Measurements from ENCODE around the gene CENPK. TPM values are rescaled to one million over a fixed set of nuclear protein-coding genes. Genes with fewer than 3 reads are reported as not detected.

CENPK gene
- total RNA-seq, 2 experiments from 2014 or later: 14.4 to 16.8 TPM

DNA sequence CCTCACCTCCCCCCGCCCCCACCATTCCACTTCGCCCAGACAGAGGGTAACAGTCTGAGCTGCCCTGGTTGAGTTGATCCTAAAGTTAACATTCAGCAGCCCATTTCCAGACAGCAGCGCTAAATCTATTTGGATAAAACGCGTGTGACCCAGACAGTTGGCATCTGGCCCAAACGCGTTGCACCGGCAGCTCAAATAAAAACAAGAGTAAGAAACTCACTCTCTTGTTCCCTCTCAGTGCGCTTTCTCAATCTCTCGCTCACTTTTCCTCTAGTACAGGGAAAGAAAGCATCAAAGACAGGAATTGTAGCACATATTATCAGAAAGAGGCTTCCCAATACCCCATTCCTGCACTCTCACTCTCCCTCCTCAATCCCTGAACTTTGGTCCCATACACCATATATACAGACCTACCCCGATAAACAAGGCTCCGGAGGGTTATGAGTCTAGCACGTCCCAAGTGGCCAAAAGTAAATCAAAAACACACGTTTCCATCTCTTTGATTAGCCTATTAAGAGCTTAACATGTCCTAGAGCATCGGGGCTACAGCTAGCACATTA lies 82.6 kb downstream of the CENPK start:
- peaks cover 14% of the 10 kb centered on the region for H3K4me1 Mint-ChIP-seq (ENCODE audit: low read depth)
- Histone ChIP-seq H3K27ac (ENCODE audit: low read depth in 1 of 2, low read length in 2 of 2) (no peak overlapping the region), H3K4me1 (ENCODE audit: insufficient read depth, low read length) (peaks cover 8% of the 10 kb centered on the region), H3K27me3 (ENCODE audit: control insufficient read depth in 1 of 2, insufficient read depth in 2 of 2, low read length in 2 of 2) (peaks cover 3 to 7% of the 10 kb centered on the region in 2 experiments), H3K9me3 (ENCODE audit: control insufficient read depth in 1 of 2, insufficient read depth in 1 of 2, low read length in 2 of 2) (no peaks in the 10 kb centered on the region), H3K36me3 (ENCODE audit: insufficient read depth, low read length) (no peaks in the 10 kb centered on the region), H3K4me3 (ENCODE audit: low read length) (peak overlapping the region; percentile 78)
- no peak overlapping the region for H3K27ac Mint-ChIP-seq
- intact Hi-C loops (cut with DNase I, micrococcal nuclease): loop anchor here (5.0 to 10.0 kb wide), 5 partner anchors 82 to 1253 kb away; partner anchors contain the start of genes CENPK (in 2 of the 2) and PPWD1 (in 2 of the 2)
- peaks cover 13% of the 10 kb centered on the region for H3K36me3 Mint-ChIP-seq (ENCODE audit: low read depth)
- ATAC-seq (ENCODE audit: poor library complexity) (peak; percentile 28), DNase-seq (peak in 13 of 14 experiments; percentile 10 to 60 (median 24))
- no peaks in the 10 kb centered on the region for H3K9me3 Mint-ChIP-seq
- H3K4me3 Mint-ChIP-seq: no peak overlapping the region
- ChIA-PET CTCF (interaction anchor here (1.3 kb wide), 1 partner anchor 519 kb away, joined by 4 read pairs; no protein-coding TSS in a partner anchor), POLR2A (interaction anchor here (0.9 to 4.5 kb wide), 3 partner anchors 9 to 143 kb away, joined by 4 to 39 read pairs (median 5); partner anchors contain the start of genes CENPK and PPWD1)
- TF ChIP-seq, protein P1, sequence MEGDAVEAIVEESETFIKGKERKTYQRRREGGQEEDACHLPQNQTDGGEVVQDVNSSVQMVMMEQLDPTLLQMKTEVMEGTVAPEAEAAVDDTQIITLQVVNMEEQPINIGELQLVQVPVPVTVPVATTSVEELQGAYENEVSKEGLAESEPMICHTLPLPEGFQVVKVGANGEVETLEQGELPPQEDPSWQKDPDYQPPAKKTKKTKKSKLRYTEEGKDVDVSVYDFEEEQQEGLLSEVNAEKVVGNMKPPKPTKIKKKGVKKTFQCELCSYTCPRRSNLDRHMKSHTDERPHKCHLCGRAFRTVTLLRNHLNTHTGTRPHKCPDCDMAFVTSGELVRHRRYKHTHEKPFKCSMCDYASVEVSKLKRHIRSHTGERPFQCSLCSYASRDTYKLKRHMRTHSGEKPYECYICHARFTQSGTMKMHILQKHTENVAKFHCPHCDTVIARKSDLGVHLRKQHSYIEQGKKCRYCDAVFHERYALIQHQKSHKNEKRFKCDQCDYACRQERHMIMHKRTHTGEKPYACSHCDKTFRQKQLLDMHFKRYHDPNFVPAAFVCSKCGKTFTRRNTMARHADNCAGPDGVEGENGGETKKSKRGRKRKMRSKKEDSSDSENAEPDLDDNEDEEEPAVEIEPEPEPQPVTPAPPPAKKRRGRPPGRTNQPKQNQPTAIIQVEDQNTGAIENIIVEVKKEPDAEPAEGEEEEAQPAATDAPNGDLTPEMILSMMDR (IDR thresholded peaks at IDR 0.05): no peak
- H3K27me3 Mint-ChIP-seq: no peaks in the 10 kb centered on the region

DNA sequence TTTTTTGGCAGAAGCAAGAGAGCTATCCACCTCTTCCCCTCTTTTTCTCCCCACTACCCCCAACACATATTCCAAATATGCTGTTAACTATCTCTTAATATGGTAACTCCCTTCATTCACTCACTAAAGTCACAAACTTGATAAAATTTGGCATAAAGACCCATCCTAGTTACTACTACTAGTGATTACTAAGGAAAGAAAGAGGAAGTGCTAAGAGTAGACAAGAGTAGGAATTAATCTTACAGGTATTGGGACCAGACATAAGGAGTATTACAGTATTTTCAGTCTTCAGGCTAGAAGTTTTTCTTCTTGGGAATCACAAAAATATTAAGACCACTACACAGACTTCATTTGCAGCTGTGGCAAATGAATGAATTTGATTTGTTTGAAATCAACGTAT lies 83.4 kb downstream of the CENPK start:
- DNase-seq (no peak), ATAC-seq (ENCODE audit: poor library complexity) (no peak)
- Histone ChIP-seq H3K4me1 (ENCODE audit: insufficient read depth, low read length) (peaks cover 8% of the 10 kb centered on the region), H3K27ac (ENCODE audit: low read depth in 1 of 2, low read length in 2 of 2) (no peak overlapping the region), H3K36me3 (ENCODE audit: insufficient read depth, low read length) (no peaks in the 10 kb centered on the region), H3K9me3 (ENCODE audit: control insufficient read depth in 1 of 2, insufficient read depth in 1 of 2, low read length in 2 of 2) (no peaks in the 10 kb centered on the region), H3K27me3 (ENCODE audit: control insufficient read depth in 1 of 2, insufficient read depth in 2 of 2, low read length in 2 of 2) (peaks cover 3 to 7% of the 10 kb centered on the region in 2 experiments), H3K4me3 (ENCODE audit: low read length) (no peak overlapping the region)
- H3K36me3 Mint-ChIP-seq (ENCODE audit: low read depth): peaks cover 13% of the 10 kb centered on the region
- CTCF ChIA-PET: no interaction called here
- POLR2A ChIA-PET: interaction anchor here (1.3 to 4.5 kb wide), 2 partner anchors 83 to 84 kb away, joined by 4 to 39 read pairs; partner anchors contain the start of genes CENPK and PPWD1
- no peaks in the 10 kb centered on the region for H3K27me3 Mint-ChIP-seq
- H3K9me3 Mint-ChIP-seq: no peaks in the 10 kb centered on the region
- TF ChIP-seq, protein P1 (IDR thresholded peaks at IDR 0.05): no peak
- H3K4me3 Mint-ChIP-seq: no peak overlapping the region
- H3K27ac Mint-ChIP-seq: no peak overlapping the region
- H3K4me1 Mint-ChIP-seq (ENCODE audit: low read depth): peaks cover 14% of the 10 kb centered on the region
- intact Hi-C loops (cut with DNase I, micrococcal nuclease): no loop called here

DNA sequence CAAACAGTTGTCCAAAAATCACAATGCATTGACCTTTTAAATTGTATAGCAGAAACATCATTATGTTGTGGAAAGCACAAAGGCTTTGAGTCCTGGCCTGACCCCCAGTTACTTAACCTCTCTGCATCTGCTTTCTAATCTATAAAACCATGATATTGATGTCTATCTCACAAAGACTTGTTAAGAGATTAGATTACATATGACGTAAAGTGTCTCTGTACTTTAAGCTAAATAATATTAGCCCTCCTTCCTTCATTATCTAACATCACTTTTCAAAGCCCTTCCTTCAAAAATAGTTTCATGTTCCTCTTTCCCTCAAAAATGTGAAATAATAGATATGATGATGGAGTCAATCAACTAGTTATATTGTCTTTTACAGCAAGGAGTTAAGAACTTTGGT lies 84.6 kb downstream of the CENPK start:
- POLR2A ChIA-PET: interaction anchor here (1.3 kb wide), 1 partner anchor 84 kb away, joined by 4 read pairs; the partner anchor contains the start of genes CENPK and PPWD1
- no peaks in the 10 kb centered on the region for H3K9me3 Mint-ChIP-seq
- DNase-seq (no peak), ATAC-seq (ENCODE audit: poor library complexity) (no peak)
- TF ChIP-seq, protein P1 (IDR thresholded peaks at IDR 0.05): no peak
- H3K4me1 ChIP-seq (ENCODE audit: insufficient read depth, low read length): peaks cover 8% of the 10 kb centered on the region
- no peak overlapping the region for H3K27ac ChIP-seq (ENCODE audit: low read depth in 1 of 2, low read length in 2 of 2)
- no peak overlapping the region for H3K4me3 ChIP-seq (ENCODE audit: low read length)
- H3K36me3 ChIP-seq (ENCODE audit: insufficient read depth, low read length): no peaks in the 10 kb centered on the region
- CTCF ChIA-PET: no interaction called here
- no peaks in the 10 kb centered on the region for H3K9me3 ChIP-seq (ENCODE audit: control insufficient read depth in 1 of 2, insufficient read depth in 1 of 2, low read length in 2 of 2)
- H3K27me3 Mint-ChIP-seq: no peaks in the 10 kb centered on the region
- no peak overlapping the region for H3K27ac Mint-ChIP-seq
- peaks cover 3 to 7% of the 10 kb centered on the region in 2 experiments for H3K27me3 ChIP-seq (ENCODE audit: control insufficient read depth in 1 of 2, insufficient read depth in 2 of 2, low read length in 2 of 2)
- no peak overlapping the region for H3K4me3 Mint-ChIP-seq
- intact Hi-C loops (cut with DNase I, micrococcal nuclease): no loop called here
- peaks cover 10% of the 10 kb centered on the region for H3K4me1 Mint-ChIP-seq (ENCODE audit: low read depth)
- H3K36me3 Mint-ChIP-seq (ENCODE audit: low read depth): peaks cover 13% of the 10 kb centered on the region
